Osteocyte (in vitro differentiated cells): ENCODE results near the gene SLC44A3. TPM values are rescaled to one million over a fixed set of nuclear protein-coding genes. Genes with fewer than 3 reads are reported as not detected.

ENCODE experiments used
- DNase-seq: peaks from one replicate; pipeline ENCODE4 v3.0.0; 2021; ENCODE audit warnings: mixed read lengths; ENCODE audit not compliant: unreplicated experiment; ENCODE audit errors: extremely low spot score
- H3K27ac Mint-ChIP-seq: one replicate; pipeline ENCODE4 v1.8.0; 2021; ENCODE audit warnings: mild to moderate bottlenecking, mixed read lengths; ENCODE audit not compliant: unreplicated experiment
- H3K27me3 Mint-ChIP-seq: one replicate; pipeline ENCODE4 v1.8.0; 2021; ENCODE audit warnings: mixed read lengths; ENCODE audit not compliant: unreplicated experiment
- H3K36me3 Mint-ChIP-seq: one replicate; pipeline ENCODE4 v1.8.0; 2021; ENCODE audit warnings: mixed read lengths; ENCODE audit not compliant: unreplicated experiment
- H3K4me1 Mint-ChIP-seq: one replicate; pipeline ENCODE4 v1.8.0; 2021; ENCODE audit warnings: mixed read lengths; ENCODE audit not compliant: unreplicated experiment
- H3K4me3 Mint-ChIP-seq: one replicate; pipeline ENCODE4 v1.8.0; 2021; ENCODE audit warnings: mild to moderate bottlenecking, moderate library complexity, mixed read lengths; ENCODE audit not compliant: unreplicated experiment
- H3K9me3 Mint-ChIP-seq: one replicate; pipeline ENCODE4 v1.8.0; 2021; ENCODE audit warnings: mixed read lengths; ENCODE audit not compliant: unreplicated experiment
- long read RNA-seq: library from polyadenylated mRNA; unstranded; transcript quantifications from one replicate; pipeline ENCODE4 v2.0.0, GENCODE V29; 2021
- total RNA-seq: library from RNA; stranded (reverse); gene quantifications from 2 replicates; pipeline ENCODE4 v1.2.1, GENCODE V29; 2021
- TF ChIP-seq, protein P1 (sequence below): fragments of 200-600 bp; sonication (generic); IDR thresholded peaks from 2 replicates; pipeline ENCODE4 v1.5.0; 2021; ENCODE audit warnings: antibody characterized with exemption, mild to moderate bottlenecking, moderate library complexity

SLC44A3 gene, protein sequence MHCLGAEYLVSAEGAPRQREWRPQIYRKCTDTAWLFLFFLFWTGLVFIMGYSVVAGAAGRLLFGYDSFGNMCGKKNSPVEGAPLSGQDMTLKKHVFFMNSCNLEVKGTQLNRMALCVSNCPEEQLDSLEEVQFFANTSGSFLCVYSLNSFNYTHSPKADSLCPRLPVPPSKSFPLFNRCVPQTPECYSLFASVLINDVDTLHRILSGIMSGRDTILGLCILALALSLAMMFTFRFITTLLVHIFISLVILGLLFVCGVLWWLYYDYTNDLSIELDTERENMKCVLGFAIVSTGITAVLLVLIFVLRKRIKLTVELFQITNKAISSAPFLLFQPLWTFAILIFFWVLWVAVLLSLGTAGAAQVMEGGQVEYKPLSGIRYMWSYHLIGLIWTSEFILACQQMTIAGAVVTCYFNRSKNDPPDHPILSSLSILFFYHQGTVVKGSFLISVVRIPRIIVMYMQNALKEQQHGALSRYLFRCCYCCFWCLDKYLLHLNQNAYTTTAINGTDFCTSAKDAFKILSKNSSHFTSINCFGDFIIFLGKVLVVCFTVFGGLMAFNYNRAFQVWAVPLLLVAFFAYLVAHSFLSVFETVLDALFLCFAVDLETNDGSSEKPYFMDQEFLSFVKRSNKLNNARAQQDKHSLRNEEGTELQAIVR
- total RNA-seq, result 2.8 and 3.6 TPM in 2 replicates
- long read RNA-seq, partial matches to known transcripts, result 1 of 7 reads
- long read RNA-seq, other reads (novel, unspliced or antisense), result 2 of 7 reads

DNA sequence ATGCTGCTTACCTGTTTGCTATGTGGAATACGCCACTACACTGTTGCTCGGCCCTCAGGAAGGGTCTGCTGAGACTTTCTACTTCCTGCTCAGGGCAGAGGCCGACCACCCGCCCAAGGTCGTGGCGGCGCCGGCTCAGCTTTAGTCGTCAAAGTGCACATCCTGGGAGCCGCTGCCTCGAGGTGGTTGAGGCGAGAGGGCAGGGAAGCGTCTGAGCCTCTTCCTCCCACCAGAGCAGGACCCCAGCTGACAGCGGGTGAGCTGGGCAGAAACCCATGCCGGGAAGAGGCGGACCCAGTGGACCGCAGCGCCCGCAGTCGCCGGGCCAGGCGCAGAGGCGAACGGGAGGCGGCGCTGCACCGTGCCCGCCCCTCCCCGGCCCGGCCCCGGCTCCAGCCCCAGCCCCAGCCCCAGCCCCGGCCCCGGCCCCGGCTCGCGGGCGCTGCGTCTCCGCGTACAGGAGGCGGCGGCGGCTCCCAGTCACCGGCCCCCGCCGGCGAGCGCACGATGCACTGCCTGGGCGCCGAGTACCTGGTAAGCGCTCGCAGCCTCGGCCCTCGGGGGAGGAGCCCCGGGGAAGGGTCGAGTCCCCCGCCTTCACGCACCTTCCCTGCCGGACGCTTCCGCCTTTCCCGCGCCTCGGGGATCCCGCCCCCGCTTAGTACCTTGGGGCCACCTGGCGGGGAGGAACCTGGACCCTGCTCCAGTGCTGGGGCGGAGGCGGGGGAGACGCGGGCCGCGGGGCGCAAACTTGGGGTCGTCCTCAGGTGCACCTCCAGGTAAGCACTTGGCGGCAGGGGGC is at the start of gene SLC44A3:
SLC44A3 (plus strand) TSS at position 413 of the 802 bp plus-strand sequence; CDS start at position 508, 95 bp downstream.
- H3K4me1 Mint-ChIP-seq, result peaks cover 4% of the 10 kb centered on the region
- DNase-seq, result no peak
- no peak within 1 kb of the TSS for H3K27ac Mint-ChIP-seq
- H3K9me3 Mint-ChIP-seq, result peaks cover 11% of the 10 kb centered on the region
- TF ChIP-seq, protein P1, sequence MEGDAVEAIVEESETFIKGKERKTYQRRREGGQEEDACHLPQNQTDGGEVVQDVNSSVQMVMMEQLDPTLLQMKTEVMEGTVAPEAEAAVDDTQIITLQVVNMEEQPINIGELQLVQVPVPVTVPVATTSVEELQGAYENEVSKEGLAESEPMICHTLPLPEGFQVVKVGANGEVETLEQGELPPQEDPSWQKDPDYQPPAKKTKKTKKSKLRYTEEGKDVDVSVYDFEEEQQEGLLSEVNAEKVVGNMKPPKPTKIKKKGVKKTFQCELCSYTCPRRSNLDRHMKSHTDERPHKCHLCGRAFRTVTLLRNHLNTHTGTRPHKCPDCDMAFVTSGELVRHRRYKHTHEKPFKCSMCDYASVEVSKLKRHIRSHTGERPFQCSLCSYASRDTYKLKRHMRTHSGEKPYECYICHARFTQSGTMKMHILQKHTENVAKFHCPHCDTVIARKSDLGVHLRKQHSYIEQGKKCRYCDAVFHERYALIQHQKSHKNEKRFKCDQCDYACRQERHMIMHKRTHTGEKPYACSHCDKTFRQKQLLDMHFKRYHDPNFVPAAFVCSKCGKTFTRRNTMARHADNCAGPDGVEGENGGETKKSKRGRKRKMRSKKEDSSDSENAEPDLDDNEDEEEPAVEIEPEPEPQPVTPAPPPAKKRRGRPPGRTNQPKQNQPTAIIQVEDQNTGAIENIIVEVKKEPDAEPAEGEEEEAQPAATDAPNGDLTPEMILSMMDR, result peak; percentile 57
- peaks cover 5% of the 10 kb centered on the region for H3K27me3 Mint-ChIP-seq
- peak within 1 kb of the TSS; percentile 76 for H3K4me3 Mint-ChIP-seq
- H3K36me3 Mint-ChIP-seq, result no peaks in the 10 kb centered on the region

DNA sequence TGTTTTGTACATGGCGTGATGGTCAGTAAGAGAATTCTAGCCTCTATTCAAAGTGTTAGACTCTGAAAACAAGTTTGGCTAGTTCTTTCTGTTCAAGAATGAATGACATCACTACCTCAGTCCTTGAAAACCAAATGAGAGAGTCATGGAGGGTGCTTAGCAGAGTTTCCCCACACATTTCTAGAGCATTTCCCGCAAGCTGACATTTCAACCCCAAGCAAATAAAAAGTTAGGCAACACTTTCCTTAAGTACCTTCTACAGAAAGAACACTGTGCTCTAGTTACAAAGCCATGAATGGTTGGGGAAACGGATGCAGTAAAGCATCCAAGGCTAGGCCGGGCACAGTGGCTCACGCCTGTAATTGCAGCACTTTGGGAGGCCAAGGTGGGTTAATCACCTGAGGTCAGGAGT is 47.9 kb upstream of the SLC44A3 start:
- Mint-ChIP-seq H3K27me3 (no peaks in the 10 kb centered on the region), H3K36me3 (peaks cover 2% of the 10 kb centered on the region), H3K9me3 (no peaks in the 10 kb centered on the region), H3K4me1 (peaks cover 18% of the 10 kb centered on the region), H3K4me3 (no peak overlapping the region), H3K27ac (no peak overlapping the region)
- TF ChIP-seq, protein P1, result no peak
- no peak for DNase-seq

DNA sequence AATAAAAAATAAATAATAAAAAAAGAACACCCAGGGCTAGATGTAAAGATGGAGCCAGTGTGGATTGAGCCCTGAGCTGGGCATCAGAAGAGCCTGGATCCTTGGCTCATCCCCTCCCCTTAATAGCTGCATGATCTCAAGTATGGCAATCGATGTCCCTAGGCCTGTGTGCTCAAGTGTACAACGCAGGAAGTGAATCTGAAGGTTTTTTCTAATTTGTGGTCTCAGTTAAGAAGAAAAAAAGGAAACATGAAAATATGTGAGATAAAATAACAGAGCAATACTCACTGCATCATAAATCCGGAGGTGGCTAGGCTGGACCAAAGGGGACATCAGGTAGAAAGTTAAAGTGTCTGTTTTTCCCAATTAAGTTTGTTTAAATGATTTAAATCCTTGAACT is 47.3 kb upstream of the SLC44A3 start:
- no peaks in the 10 kb centered on the region for H3K9me3 Mint-ChIP-seq
- no peaks in the 10 kb centered on the region for H3K27me3 Mint-ChIP-seq
- H3K4me3 Mint-ChIP-seq, result no peak overlapping the region
- DNase-seq, result no peak
- peaks cover 2% of the 10 kb centered on the region for H3K36me3 Mint-ChIP-seq
- H3K4me1 Mint-ChIP-seq, result peaks cover 18% of the 10 kb centered on the region
- TF ChIP-seq, protein P1, result no peak
- no peak overlapping the region for H3K27ac Mint-ChIP-seq

DNA sequence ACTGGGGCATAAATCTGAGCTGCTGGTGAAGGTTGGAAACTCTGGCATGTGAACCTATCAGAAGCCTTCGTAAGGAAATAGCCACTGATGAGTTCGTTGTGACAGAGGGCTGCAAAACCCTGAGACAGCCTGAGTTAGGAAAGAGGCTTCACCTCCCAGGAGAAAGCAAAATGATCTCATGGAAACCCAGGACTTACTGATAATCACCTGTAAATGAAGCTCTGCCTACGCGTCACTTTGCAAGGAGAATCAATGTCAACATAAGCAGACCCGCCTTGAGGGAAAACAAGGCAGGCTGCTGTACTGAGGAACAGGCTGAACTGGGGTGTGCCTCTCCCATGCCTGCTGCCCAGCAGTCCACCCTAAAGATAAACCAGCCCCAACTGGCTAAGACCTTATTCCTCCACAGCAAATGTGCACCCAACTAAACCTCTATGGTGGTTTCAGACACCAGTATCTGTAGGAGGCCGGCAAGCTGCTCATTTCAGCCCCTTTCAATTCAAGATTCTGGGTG is 46.8 kb upstream of the SLC44A3 start:
- H3K27ac Mint-ChIP-seq, result peak overlapping the region; percentile 73

More for the DNA sequence above, 46.8 kb upstream of the SLC44A3 start:
- Mint-ChIP-seq H3K4me1 (peaks cover 18% of the 10 kb centered on the region), H3K27me3 (no peaks in the 10 kb centered on the region), H3K9me3 (no peaks in the 10 kb centered on the region), H3K36me3 (peaks cover 2% of the 10 kb centered on the region), H3K4me3 (no peak overlapping the region)
- no peak for DNase-seq
- TF ChIP-seq, protein P1, result no peak
